ENCODE data around the gene ZMYND8.
A peak's percentile ranks its signal among the peaks of the same experiment; 100 is the strongest.

Gene ZMYND8

DNA sequence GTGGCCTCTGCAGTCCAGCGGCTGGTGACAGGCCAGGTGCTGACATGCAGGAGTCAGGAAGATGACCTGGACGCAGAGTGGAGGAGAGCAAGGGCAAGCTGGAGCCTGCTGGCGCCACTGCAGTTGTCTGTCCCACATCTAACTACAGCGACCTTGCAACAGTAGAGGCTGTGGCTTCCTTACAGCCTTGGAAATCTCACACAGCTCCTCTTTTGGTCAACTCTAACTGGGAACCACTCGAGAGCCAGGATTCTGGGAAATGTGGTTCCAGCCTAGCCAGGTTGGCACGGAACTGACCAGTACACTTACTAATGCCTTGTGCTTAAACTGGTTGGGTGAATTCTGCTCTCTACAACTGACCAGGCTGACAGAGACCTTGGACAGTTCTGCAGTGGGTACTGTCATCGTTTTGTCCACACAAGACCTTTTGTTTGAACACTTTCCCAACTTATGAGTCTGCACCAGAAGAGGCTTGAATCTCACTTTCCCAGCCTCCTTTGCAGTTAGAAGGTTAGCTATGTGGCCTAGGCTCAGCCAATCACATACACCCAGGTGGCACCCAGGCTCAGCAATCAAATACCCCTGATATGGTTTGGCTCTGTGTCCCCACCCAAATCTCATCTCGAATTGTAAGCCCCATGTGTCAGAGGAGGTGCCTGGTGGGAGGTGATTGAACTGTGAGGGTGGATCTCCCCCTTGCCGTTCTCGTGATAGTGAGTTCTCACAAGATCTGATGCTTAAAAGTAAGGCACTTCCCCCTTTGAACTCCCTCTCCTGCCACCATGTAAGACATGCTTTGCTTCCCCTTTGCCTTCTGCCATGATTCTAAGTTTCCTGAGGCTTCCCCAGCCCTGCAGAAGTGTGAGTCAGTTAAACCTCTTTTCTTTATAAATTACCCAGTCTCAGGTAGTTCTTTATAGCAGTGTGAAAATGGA is 153.5 kb downstream of the ZMYND8 start:
- no peak for TF ChIP-seq CTCF (conservative IDR thresholded peaks at IDR 0.05; ENCODE audit: low read length)
- no peak for DNase-seq (ENCODE audit: low read depth)
- no peak overlapping the region for H3K4me3 ChIP-seq (ENCODE audit: low read length)

DNA sequence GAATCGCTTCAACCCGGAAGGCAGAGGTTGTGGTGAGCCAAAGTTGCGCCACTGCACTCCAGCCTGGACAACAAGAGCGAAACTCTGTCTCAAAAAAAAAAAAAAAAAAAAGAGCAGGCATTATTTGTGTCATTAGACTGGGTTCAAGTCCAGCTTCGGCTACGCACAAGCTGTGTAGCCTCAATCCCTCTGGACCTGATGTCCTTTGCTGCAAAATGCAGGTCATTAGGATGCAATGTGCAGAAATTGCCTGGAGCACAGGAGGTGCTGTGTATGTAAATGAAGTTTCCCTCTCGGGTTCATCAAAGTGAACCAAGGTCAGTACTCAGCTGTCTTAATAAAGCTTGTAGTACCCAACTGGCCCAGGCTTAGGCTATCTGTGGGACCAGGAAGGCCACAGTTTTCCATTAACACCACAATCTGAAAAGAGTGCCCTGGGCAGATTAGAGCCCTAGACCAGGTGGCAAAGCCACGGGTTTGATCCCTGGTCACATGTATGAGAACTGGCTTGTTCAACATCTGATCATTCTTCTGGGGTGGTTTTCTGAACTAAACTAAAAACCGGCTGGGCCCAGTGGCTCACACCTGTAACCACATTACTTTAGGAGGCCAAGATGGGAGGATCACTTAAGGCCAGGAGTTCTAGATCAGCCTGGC is 155.3 kb downstream of the ZMYND8 start:
- TF ChIP-seq CTCF (conservative IDR thresholded peaks at IDR 0.05; ENCODE audit: low read length), result no peak
- no peak for DNase-seq (ENCODE audit: low read depth)

DNA sequence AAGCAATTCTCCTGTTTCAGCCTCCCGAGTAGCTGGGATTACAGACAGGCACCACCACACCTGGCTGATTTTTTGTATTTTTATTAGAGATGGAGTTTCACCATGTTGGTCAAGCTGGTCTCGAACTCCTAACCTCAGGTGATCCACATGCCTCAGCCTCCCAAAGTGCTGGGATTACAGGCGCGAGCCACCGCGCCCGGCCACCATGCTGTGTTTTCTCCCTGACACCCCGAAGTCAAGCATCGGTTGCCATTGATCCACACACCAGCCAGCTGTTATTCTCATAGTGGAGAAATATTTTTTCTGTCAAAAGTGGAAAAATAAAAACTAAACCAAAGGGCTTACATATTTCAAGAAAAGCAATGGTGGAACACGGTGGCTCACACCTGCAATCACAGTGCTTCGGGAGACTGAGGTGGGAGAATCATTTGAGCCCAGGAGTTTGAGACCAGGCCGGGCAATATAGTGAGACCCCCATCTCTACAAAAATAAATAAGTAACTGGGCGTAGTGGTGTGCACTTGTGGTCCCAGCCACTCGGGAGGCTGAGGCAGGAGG is 157.4 kb downstream of the ZMYND8 start:
- DNase-seq (ENCODE audit: low read depth), result no peak
- TF ChIP-seq CTCF (conservative IDR thresholded peaks at IDR 0.05; ENCODE audit: low read length), result no peak

More for the DNA sequence above, 155.3 kb downstream of the ZMYND8 start:
- H3K4me3 ChIP-seq (ENCODE audit: low read length), result no peak overlapping the region

DNA sequence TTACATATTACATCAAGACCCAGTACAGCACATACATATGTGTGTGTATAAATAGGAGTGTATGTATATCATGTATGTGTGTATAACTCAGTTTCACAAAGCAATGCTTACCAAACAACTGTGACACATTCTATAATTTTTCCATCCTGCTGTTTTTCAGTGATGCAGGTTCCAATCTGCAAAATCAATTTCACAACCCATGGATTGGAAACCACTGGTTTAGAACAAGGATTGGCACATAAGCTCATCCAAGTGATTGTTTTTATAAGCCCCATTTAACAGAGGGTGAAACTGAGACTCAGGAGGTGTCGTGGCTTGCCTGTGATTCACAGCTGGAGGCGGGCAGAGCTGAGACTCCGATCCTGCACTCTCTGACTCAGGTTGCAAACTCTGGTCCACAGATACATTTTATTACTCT is 158.2 kb downstream of the ZMYND8 start:
- DNase-seq (ENCODE audit: low read depth), result no peak
- no peak overlapping the region for H3K4me3 ChIP-seq (ENCODE audit: low read length)
- TF ChIP-seq CTCF (conservative IDR thresholded peaks at IDR 0.05; ENCODE audit: low read length), result no peak

More for the DNA sequence above, 157.4 kb downstream of the ZMYND8 start:
- H3K4me3 ChIP-seq (ENCODE audit: low read length), result no peak overlapping the region

GRCh38 chr20:47196091-47197081 is 160.1 kb downstream of the ZMYND8 start:
- H3K4me3 ChIP-seq (ENCODE audit: low read length), result no peak overlapping the region
- DNase-seq (ENCODE audit: low read depth), result peak; percentile 51
- peak; percentile 88 for TF ChIP-seq CTCF (conservative IDR thresholded peaks at IDR 0.05; ENCODE audit: low read length)

DNA sequence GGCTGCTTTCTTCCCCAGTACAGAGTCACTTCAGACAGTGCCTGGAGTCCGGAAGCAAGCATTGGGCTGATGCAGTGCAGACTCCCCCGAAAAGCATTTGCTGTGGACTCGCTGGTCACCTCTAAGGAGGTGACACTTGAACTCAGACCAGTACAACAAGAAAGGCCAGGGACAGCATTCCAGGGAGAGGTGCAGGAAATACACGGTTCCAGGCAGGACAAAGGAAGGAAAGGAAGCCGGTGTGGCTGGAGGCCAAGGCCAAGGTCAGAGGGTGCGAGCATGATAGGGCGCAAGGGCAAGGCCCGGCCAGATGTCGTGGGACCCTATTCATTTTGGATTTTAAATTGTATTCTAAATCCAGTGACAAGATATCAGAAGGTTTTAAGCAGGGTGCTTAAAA is 160.9 kb downstream of the ZMYND8 start:
- no peak overlapping the region for H3K4me3 ChIP-seq (ENCODE audit: low read length)
- no peak for TF ChIP-seq CTCF (conservative IDR thresholded peaks at IDR 0.05; ENCODE audit: low read length)
- DNase-seq (ENCODE audit: low read depth), result no peak
